Epidermal melanocyte (primary cell): ENCODE results near the gene MFN1.

Experiments used
- DNase-seq: peaks from one replicate; pipeline ENCODE4 v3.0.0; 2011; ENCODE audit warnings: low spot score; ENCODE audit not compliant: insufficient read length

Gene MFN1

DNA sequence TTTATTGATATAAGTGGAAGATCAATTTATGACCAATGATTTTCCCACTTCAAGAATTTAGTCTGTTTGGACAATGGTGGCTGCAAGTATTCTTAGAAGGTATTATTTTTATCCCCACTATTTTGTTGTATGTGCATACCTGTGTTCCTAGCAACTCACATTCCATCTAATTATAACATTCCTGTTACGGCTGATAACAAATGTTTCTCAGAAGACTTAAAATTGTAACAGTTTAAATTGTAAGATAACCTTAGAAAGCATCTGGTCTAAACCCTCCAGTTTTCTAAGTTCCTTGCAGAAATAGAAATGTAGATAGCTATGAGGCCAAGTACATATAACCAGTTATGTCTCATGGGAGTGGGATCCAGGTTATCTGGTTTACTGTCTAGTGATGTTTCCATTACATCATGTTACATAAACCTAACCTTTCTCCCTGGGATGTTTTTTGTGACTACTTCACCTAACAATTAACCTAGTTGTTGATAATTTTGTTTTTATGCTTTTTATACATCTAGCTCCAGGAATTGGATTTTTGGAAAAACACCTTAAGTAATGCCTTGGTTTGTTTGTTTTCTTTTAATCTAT lies 11.1 kb upstream of the MFN1 start:
- no peak for DNase-seq

DNA sequence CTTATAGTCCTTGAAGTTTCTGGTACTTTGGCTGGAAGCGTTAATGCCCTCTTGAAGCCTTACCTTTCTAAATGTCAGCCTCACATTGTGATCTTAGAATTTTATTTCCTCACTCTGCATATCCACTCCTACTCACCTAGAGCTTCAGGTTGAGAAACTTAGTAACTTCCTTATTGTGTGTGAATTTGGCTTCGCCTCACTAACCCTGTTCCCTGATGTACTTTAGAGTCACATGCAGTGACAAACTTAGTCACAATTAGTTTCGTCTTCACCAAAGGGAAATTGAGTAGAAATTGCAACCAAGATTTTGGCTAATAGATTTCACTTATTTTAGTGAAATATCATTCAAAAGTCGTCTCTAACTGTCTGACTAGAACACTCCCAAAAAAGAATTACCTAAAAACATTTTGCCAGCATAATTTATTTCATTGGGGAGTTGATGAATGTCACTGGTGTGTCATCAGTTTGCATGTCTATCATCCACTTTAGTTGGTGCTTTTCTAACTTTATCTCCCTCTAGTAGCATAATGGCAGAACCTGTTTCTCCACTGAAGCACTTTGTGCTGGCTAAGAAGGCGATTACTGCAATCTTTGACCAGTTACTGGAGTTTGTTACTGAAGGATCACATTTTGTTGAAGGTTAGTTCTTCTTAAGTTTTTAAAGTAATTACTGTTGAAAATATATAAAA lies 960 bp downstream of the MFN1 start:
- no peak for DNase-seq

DNA sequence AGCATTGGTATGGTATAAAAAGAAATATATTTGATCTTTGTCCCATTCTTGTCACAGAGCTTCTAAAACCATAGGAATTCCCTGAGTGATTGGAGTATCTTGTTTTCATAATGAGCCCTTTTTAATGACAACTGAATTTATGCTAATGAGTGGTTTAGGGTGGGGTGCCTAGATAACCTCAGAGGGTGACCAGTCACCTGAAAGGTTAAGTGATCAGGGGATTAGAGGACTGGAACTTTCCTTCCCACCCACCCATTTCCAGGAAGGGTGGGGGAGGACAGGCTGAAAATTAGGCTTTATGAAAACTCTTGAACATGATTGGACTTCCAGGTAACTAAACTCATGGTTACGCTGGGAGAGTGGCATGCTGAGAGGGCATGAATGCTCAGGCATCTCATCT lies 8.5 kb downstream of the MFN1 start:
- no peak for DNase-seq

DNA sequence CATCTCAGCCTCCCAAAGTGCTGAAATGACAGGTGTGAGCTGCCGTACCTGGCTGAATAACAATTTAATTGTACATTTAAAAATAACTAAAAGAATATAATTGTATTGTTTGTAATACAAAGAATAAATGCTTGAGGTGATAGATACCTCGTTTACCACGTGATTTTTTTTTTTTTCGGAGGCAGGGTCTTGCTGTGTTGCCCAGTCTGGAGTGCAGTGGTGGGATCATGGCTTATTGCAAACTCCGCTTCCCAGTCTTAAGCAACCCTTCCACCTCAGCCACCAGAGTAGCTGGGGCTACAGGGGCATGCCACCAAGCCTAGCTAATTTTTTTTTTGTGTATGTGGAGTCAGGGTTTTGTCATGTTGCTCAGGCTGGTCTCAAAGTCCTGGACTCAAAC lies 15.8 kb downstream of the MFN1 start:
- DNase-seq = no peak

DNA sequence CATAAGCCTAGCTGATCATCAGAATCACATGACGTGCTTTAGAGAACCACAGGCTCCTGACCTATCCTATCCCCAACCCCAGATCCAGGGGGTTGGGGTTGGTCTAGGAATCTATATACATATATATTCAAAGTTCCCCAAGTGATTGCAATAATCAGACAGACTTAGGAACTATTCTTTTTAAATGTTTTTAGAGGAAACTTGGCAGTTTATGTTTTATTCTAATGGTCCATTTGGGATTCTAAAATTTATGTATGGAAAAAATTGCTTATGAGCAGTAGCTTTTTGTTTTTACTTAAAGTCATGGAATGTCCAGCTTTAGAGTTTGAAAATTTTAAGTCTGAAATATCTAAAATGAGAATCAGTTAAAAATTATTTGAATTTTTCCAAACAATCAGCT lies 22.1 kb downstream of the MFN1 start:
- no peak for DNase-seq

DNA sequence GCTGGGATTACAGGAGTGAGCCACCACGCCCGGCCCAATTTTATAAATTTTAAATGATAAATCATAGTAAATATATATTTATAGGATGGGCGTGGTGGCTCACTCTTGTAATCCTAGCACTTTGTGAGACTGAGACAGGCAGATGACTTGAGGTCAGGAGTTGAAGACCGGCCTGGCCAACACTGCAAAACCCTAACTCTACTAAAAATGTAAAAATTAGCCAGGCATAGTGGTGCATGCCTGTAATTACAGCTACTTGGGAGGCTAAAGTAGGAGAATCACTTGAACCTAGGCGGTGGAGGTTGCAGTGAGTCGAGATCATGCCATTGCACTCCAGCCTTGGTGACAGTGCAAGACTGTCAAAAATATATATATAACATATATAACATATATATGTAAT lies 26.4 kb downstream of the MFN1 start:
- DNase-seq = no peak

DNA sequence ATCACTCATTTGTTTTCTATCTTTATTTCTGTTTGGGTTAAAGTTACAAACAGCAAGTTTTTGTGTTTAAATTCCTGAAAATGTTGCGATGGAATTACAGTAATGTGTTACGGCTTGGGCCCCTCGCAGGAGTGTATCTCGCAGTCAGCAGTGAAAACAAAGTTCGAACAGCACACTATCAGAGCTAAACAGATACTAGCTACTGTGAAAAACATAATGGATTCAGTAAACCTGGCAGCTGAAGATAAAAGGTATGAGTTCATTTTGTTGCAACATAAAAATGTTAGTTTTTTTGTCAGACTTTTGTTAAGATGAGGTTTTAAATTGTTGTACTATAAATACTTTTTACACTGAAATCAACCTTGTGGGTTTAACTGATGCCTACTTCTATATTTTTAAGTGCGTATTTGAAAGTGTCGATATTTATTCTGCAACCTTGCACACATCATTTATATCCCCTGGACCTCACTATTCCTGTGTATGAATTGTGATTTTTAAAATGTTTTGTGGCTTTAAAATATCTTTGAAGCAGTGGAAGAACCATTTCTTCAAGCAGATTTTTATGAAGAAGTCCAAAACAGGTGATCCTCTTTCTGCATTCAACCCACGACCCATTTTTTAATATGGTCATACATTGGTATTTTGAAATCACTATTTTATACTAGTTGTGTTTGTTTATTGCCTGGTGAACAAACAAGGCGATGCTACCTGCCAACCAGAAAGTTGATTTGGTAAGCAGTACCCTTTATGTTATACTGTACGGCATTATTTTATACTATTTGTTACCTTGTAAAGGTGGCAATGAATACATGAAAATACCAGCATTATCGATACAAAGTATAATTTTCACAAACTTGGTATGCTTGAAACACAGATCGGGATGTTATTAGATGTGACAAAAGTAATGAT lies 27.8 kb downstream of the MFN1 start:
- no peak for DNase-seq

DNA sequence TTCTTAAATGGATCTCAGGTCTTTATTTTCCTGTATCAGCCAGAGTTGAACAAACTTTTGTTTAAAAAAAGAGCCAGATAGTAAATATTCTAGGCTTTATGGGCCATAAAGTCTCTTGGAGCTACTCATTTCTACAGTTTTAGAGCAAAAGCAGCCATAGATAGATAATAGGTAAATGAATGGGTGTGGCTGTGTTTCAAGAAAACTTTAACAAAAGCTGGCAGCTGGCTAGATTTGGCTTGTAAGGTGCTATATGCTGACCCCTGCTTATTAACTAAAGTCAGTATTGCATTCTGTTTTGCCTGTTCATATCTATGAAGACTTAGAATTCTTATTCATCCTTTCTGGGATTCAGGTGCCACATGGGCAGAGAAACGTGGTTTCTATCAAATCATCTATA lies 29.0 kb downstream of the MFN1 start:
- no peak for DNase-seq

DNA sequence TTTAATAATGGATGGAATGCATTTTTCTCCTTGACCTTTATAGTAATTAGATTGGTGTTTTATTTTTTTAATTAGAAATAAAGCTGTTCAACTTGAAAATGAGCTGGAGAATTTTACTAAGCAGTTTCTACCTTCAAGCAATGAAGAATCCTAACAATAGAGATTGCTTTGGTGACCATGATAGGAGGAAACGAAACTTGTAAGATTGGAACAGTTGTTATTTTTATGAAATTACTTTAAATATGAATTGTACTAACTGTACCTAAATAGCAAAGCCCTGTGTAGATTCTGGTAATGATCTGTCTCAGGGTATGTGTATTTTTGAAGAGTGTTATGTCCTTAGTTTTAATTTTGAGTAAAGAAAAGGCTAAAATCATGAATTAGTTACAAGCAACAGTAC lies 44.4 kb downstream of the MFN1 start:
- no peak for DNase-seq

DNA sequence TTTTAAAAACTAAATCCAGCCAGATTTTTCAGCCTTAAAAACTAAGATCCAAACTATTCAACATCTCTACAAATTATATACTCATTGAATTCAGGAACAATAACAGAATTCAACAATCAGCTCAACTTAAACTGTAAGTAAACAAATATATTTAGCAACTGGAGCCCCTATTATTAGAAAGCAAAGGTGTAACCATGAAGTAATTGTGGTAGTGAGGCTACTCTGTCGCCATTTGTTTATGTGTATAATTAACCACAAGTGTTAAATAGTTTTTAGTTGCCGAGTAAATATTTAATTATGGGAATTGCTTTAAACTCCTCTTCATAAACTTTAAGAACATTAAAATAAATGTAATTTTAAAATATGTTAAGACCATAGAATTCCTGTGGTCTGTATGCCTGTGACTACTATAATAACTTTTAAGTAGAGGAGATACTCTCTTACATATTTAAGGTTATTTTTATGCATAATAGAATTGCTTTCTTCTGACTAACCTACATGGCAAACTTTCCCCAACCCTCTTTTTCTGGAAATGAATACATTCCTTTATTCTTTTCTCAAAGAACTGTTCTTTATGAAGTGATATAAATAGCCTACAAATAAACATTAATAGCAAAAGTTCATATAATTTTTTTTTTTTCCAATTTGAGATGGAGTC lies 51.2 kb downstream of the MFN1 start:
- DNase-seq = no peak

DNA sequence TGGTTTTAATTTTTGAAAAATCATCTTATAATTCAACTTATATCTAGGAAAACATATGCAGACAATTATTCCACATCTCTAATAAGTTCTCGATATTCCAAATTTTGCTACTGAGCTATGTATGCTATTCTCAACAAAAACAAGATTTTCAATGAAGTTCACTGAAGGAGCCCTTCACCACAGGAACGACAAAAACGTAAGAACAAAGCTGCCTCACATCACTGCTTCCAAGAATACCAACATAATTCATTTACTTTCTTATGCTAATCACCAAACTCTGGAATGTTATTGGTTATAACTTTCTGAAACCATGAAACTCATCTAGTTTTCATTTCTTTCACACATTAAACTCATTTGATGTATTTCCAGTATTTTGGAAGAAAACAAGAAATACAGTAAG lies 54.1 kb downstream of the MFN1 start:
- no peak for DNase-seq

DNA sequence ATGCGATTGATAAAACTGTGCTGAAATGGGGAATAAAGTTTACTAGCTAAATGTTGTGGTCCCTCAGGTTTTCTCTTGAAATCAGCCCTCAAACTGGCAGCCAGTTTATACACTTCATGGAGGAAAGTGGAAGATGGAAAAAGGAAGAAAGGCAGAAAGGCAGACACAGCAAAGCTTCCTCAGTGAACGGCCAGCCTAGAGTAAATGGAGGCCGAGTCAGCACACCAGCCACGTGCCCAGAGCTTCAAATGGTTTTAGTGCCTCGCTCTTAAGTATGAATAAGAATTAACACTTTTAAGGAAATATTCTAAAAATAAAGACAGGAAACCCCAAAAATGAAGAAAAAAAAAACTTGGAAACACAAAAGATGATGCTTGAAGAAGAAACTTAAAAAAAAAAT lies 55.5 kb downstream of the MFN1 start:
- DNase-seq = no peak

DNA sequence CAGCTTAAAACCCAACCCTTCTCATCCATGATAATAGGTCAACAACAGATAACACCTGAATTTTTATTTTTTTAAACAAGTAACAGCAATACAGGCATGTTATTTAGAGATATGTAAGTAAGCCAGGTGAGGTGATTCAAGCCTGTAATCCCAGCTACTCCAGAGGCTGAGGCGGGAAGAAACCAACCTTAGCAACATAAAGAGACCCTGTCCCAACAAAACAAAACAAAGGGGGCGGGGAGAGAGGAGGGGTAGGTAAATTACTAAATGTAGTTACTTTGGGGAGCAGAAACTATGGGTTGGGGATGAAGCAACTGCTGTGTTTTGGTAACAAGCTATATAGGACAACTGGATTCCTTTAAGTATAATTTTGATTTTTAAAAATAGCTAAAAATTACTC lies 56.8 kb downstream of the MFN1 start:
- DNase-seq = no peak

DNA sequence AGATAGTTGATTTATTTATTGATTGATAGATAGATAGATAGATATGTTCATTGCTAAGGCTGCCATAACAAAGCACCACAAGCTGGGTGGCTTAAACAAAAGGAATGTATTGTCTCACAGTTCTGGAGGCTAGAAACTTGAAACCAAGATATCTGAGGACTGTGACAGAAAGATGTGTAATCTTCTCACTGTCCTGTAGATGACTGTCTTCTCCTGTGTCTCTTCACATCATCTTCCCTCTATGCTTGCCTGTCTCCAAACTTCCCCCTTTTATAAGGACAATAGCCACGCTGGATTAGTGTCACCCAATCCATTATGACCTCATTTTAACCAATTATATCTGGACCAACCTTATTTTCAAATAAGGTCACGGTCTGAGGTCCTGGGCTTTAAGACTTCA lies 62.8 kb downstream of the MFN1 start:
- no peak for DNase-seq

DNA sequence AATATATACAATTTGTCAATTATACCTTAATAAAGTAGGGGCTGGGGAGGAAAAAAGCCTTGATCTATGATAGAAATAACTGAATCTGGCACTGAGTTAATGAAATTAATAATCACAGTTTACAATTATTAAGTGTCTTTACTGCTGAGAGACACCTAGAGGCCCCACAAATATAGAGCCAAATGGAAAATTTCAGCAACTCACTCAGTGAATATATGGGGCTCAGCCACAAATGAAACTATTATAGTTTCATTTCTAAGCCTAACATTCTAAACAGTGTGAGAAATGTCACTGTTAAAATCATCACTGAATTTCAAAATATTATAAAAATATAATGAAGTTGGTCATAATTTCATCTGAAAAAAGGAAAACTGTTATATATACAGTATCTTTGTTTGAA lies 63.5 kb downstream of the MFN1 start:
- no peak for DNase-seq

DNA sequence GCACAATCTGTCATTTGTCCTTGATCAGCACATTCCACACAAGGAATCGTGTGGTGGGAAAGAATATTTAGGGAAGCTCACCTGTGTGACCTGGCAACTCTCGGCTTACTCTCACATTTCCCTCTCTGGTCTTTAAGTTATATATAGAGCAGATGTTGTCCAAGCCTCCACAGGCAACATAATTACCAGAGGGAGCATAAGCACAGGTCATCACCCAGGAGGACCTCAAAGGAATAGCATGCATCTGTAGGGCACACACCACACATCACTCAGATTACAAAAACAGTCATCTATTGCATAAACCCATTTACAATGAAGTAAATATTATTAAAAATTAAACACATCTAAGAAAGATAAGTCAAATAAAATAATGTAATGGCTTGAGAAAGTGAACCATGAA lies 67.3 kb downstream of the MFN1 start:
- DNase-seq = no peak

DNA sequence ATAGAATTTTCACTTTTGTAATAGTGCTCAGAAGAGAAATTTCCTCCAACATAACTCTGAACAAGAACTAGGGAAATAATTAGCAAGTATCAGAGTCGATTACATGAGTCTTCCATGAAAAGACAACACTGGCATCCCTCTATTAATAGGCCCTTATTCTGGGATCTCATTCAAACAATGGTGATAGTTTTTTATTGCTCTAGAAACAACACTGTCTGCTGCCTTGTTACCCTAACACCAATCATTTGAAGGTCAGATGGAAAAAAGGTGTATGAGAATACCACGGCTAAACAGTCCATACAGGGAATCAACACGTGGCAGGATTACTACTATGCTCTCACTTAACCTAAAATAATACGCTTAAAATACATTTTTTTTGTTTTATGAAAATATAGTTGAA lies 67.9 kb downstream of the MFN1 start:
- DNase-seq = no peak

DNA sequence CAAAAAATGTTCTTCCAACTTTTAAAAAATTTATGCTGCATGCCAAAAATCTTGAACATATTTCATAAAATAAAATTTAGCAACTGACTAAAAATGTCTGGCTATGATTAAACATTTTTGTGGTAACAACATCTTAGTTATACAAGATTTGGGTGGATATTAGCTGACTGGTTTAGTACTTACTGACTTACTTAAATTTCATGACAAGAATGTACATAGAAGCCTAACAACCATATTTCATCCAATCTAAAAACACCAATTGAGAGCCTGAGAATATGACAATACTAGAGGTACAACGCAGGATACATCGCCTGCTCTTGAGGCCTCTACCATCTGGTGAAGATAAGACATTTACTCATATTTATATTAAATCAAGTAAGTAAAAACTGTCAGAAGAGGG lies 69.2 kb downstream of the MFN1 start:
- no peak for DNase-seq

DNA sequence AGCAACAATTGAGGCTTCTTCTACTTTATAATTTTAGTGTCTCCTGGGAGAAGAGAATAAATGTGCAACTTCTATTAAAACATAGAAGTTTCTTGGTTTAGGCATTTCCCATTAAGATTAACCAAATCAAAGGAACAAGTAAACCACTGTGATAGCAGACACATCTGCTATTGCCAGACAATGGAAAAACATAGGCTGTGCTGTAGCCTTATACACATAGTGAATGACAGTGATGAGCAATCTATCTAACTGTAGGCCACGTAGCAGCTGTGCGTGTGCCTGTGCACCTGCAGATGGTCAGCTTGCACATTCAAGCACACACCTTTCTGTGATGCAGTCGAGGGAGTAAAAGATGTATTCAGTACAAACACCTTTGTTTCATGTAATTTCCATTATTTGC lies 71.1 kb downstream of the MFN1 start:
- no peak for DNase-seq

DNA sequence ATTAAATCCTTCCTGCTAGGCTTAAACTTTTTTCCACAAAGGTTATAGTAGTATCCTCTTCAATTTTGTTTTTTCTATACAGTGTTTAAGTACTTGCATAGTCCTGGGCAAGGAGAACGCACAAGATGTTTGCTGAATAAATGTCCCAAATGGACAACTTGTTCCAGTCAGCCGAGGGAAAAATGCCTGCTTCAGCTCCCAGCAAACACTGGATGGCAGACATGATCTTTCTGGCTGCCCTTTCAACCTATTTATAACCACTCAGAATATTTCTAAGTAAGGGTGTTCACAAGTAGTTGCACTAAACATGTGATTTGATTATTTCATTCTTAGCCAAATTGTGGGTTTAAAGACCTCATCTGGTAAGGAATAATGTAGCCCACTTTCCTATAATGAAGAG lies 74.0 kb downstream of the MFN1 start:
- no peak for DNase-seq

DNA sequence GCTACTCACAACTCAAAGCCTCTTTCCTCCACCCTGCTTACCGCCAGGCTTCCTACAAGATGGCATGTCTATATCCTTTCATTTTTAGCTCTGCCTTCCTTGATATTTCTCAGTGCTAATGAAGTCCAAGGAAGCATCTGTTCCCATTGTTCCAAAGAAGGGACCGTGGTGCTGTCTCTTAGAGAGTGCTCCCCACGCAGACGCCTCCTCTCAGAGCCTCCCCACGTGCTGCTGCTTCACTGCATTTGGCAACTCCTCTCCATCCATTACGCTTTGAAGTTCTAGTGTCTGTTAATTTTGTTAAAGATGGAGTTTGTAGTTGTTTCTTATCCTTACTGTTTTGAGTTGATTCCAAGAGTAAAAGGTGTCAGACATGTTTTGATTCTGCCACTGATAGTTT lies 77.6 kb downstream of the MFN1 start:
- DNase-seq = no peak

DNA sequence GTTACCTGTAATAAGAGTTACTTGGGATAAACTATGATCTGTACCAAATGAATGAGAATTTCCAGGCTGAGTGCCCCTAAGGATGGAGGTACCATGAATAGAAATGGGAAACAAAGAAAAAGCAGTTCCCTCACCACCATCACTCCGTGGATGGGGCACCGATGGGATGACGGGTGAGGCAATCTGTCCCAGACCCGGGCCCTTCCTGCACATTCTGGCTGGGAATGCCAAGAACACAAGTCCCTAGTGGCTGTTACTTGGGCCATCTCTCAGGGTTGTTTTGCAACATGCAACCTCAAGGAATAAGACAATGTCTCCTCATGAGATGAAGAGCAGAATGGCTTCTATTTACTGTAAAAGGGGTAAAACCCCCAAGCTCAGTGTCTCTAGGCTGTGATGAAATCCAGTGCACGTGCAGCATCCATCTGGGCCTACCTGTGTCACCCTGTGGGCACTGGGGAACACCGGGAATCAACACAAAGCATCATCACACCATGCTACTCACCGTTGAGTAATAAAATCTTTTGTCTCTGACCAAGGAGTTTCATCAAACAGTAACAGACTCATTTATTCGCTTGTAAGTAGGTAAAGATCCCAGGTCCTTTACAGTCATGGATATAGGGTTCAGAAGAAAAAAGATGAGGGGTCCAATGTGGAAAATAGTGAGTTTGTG lies 81.5 kb downstream of the MFN1 start:
- no peak for DNase-seq
